Suppressor macrophage (primary cell): ENCODE results near the gene ABCA4.

Experiments
- DNase-seq, 4 experiments: peaks; one replicate each; pipeline ENCODE4 v3.0.0-alpha.2; 2020 to 2022

The ABCA4 gene

GRCh38 chr1:94026619-94027380 is 94.1 kb downstream of the ABCA4 start:
- peak in 3 of 4 experiments; percentile 15 to 52 (median 52) for DNase-seq

DNA sequence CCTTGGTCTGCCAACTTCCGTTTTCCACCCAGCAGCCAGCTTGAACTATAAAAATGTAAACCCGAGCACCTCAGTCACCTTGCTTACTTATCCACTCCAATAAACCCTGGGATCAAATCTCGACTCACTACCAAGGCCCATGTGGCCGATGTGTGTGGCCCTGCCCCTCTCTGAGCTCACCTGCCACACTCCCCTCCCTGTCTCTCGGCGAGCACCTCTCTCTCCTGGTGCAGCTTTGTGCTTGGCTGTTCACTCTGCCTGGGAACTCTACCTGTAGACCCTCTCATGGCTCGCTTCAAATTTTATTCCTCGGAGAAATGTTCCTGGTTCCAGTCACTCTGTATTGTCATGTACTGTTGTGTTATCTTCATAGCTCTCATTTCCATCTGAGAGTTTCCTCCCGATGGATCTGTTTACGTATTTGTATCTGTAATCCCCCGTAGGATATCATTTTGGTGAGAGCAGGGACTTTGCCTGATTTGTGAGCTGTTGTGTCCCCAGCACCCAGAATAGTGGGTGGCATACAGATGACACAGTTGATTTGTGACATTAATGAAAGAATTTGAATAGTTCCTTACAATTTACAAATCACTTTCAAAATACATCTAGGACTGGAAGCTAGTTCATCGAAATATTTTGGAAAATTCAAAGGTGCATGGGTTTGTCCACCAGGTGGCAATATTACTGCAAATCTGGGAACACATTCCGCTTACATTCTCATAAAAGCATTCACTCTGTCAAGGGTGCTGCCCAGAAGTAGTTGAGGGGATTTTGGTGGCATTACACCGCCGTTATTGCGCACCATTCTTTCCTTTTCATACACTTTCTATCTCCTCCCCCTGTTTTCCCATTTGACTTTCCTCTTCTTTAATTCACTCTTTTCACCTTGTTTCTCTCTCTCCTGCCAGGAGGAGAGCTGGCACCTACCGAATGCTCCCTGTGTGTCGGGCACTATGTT is 95.3 kb downstream of the ABCA4 start:
- DNase-seq = peak; percentile 42 to 66 (median 59)

DNA sequence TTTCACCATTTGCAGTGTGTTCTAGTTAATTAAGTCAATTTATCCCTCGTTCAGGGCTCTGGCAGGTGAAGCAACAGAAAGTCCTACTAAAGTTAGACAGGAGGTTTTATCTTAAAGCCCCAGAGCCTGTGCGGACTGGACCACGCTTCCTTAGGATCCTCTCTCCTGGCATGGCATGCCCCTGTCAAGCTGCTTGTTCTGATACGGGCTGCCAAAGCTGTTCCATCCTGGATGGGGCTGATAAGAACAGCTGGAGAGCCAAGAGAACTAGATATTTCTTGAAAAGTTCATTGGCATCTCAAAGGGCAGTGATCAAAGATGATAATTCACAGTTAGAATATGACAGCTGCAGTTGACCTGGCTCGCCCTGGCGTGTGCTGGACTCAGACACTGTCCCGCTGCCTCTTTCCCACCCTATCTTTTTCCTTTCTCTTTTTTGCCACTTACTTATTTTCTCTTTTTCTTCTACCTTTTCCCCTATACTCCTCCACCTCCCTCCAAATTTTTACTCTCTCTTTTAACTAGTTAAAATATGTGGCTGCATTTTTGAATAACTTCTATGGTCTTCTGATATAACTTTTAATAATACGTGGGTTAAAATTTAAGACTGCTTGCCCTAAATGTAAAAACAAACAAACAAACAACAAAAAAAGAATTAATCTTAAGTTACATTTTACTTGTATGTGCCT is 96.7 kb downstream of the ABCA4 start:
- no peak for DNase-seq

GRCh38 chr1:94022471-94023189 is 98.3 kb downstream of the ABCA4 start:
- no peak for DNase-seq

- no peak for DNase-seq
These were observed 100.0 kb downstream of the ABCA4 start for GRCh38 chr1:94020764-94021579.

DNA sequence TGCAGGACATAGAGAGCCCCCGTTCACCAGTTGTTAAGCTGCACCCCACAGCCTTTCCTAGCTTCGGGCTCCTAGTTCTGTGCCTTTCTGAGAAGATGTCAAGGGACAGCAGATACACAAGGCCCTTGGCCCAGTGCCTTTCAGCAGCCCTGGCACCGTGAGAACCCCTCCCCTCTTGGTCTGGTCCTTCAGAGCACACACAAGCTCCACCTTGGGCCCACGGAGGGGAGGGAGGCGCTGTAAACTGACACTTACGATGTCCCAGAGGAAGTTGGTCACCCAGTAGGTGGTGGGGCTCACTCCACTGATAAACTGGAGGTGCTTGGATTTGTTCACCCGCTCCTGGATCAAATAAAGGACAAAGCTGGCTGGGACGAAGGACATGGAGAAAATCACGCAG is 101.6 kb downstream of the ABCA4 start:
- no peak for DNase-seq

DNA sequence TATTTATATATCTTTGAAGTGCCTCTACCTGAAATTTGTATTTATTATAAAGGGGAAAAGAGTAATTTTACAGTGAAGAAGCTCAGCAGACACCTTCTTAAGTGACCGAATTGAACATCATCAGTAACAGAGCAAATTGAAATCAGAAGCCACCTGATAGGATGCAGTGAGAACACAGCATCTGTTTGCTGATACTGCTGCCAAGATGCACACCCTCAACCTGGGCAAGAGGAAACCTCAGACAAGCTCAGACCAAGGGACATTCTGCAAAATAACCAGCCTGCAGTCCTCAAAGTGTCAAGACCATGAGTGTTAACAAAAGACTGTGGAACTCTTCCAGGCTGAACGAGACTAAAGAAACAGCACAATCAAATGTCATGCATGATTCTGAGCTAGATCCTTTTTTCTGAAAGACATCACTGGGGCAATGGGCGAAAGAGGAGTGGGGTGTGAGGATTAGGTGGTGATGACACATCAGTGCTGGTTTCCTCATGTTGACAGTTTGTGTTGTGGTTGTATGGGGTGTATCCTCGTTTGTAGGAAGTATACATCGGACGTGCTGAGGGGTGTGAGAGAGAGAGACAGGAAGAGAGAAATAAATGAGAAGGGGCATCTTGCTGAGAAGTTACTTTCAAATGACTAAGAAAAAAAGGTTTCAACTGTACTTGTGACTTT is 103.7 kb downstream of the ABCA4 start:
- peak; percentile 53 to 81 (median 67) for DNase-seq

DNA sequence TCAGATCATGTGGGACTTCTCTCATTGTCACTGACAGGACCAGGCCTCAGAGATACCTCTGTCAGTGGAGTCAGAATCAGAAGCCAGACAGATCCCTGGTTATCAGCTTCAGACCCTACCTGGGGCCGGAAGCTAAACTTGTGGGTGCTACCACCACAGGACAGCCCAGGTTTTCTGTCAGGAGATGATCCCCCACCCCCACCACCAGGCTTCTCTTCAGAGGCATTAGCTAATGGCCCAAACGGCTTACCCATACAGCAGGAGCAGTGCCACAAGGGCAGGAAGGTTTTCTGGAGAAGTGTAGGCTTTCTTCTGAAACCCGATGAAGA is 105.5 kb downstream of the ABCA4 start:
- DNase-seq = no peak

GRCh38 chr1:94014635-94015488 is 106.1 kb downstream of the ABCA4 start:
- DNase-seq = peak; percentile 64 to 85 (median 75)

GRCh38 chr1:94014087-94014486 is 106.9 kb downstream of the ABCA4 start:
- no peak for DNase-seq

GRCh38 chr1:94013367-94013878 is 107.5 kb downstream of the ABCA4 start:
- no peak for DNase-seq

DNA sequence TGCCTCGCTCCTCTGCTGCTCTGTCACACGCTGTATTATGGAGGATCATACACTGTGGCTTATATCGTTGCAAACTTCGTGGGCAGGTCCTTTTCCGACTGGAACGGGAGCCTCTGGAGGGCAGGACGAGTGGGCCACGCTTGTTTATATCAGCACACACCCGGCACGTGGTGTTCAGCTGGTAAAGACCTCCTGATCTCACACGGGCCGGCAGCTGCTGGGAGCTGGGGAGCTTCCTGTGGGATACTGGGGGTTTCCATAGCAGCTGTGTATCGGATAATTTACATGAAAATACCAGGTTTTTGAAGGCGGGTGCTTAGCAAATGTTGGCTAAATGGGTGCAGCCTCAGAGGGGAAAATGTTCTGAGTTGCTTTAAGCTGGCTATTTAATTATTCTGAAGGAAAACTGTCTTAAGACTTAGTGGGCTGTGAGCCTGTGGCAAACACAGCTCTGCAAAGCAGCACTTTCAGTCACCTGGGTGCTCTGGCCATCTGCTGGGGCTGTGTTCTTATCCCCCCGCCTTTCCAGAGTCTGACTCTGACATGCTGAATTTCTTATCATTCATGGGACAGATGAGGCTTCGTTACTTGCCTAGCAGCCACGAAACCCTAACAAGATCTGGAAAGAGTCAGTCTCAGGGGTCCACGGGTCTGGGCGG is 108.1 kb downstream of the ABCA4 start:
- DNase-seq = no peak

DNA sequence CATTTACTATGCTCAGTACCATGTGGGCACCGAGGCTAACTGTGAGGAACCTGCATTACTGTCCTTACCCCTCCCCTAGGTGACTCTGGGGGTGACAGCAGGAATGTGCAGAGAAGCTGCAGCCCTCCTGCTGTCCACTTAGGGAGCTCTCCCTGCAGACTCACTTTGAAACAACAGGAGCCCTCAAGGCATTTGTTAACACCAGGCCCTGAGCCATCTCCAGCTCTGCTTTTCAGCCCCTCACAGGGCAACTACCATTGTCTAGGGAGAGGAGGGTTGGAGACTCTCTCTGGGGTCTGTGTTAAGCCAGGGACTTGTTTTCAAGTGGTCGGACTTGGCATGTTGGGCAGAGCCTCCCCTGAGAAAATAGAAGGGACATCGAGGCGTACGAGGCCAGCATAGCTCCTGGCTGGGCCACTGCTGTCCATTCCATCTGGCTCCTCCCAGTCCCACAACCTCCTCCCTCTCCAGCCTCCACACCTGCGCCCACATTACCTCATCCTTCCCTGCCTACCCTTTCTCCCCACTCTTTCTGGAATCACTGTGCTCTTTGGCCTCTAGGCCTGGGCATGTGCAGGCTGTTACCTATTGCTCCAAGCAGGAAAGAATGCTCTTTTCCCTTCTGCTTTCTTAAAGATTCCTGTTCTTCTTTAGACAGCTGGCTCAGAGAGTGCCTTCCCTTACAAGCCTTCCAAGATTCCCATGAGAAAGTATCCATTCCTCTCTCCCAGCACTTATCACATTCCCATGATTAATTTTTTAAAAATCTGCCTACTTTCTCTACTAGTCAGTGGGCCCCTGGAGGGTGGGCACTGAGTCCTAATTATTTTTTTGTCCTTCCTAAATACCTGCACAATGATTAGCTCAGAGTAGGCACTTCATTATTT is 109.0 kb downstream of the ABCA4 start:
- DNase-seq = no peak

- no peak for DNase-seq
These were observed 109.8 kb downstream of the ABCA4 start for GRCh38 chr1:94011129-94011528.

- no peak for DNase-seq
These were observed 111.6 kb downstream of the ABCA4 start for GRCh38 chr1:94009304-94009703.

DNA sequence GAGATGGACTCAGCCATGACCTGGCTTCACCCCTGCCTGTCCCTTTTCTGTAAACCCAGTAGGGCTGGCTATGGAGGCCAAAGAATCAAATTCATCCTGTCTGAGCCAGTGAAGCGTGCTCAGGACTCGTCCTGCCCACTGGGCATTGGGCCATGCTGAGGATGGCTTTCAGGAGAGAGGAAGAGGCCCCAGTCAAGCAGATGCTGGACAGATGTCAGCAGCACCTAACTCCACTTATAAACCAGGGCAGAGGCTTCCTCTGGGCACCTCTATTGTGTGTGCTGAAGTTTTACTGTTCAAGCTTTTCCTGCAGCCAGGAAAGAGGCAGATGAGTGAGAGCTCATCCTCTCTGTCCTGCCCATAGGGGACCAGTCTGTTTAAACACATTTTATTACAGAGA is 114.3 kb downstream of the ABCA4 start:
- DNase-seq = no peak

GRCh38 chr1:94004924-94005323 is 116.0 kb downstream of the ABCA4 start:
- DNase-seq = peak in 1 of 4 experiments; percentile 47
